Epithelial cell of esophagus (primary cell): ENCODE results near the gene SLC31A2.

ENCODE experiments used
- DNase-seq: peaks from one replicate; pipeline ENCODE4 v3.0.0; 2010; ENCODE audit warnings: low read depth
- H3K4me3 ChIP-seq: 2 replicates; pipeline ENCODE4 v1.5.1; 2011; ENCODE audit warnings: mild to moderate bottlenecking, low read length, control low read depth
- TF ChIP-seq, protein P1 (sequence below): IDR thresholded peaks from 2 replicates; pipeline ENCODE4 v1.5.1; 2011; ENCODE audit warnings: low read depth, mild to moderate bottlenecking, low read length, control low read depth, inconsistent platforms; ENCODE audit not compliant: insufficient read depth; ENCODE audit errors: missing control alignments

Gene SLC31A2

DNA sequence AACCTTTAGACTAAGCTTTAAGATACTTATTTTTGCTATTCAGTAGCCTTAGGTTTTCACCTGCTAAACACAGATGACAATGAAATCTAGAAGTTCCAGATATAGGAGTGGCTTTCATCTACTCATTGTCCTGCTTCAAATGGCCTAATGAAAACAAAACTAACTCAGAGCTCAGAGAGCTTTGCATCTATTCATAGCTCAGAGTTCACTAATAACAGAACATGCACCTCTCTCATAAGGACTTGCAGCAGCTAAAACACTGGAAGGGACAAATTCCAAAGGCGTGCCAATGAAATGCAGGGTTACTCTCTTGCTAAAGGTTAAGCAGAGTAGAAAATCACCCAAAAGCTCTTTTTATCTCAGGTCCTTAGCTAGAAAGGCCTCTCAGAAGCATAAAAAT, 29.0 kb downstream of the SLC31A2 start:
- no peak for DNase-seq
- H3K4me3 ChIP-seq, result no peak overlapping the region
- TF ChIP-seq, protein P1, sequence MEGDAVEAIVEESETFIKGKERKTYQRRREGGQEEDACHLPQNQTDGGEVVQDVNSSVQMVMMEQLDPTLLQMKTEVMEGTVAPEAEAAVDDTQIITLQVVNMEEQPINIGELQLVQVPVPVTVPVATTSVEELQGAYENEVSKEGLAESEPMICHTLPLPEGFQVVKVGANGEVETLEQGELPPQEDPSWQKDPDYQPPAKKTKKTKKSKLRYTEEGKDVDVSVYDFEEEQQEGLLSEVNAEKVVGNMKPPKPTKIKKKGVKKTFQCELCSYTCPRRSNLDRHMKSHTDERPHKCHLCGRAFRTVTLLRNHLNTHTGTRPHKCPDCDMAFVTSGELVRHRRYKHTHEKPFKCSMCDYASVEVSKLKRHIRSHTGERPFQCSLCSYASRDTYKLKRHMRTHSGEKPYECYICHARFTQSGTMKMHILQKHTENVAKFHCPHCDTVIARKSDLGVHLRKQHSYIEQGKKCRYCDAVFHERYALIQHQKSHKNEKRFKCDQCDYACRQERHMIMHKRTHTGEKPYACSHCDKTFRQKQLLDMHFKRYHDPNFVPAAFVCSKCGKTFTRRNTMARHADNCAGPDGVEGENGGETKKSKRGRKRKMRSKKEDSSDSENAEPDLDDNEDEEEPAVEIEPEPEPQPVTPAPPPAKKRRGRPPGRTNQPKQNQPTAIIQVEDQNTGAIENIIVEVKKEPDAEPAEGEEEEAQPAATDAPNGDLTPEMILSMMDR, result no peak

DNA sequence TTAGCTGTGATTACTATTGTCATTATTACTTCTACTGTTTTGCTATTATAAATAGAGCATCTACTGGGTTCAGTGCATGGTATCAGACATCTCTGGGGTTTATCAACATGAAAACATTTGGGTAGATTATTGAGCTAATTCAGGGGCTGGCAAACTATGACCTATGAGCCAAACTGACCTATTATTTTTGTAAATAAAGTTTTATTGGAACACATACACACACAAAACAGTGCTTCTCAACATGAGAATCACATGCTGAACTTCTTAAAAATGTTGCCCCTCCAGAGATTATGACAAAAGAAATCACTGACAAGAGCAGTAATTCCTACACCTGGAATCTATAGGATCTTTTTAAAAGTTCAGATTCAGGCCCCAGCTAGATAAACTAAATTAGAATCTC, 30.4 kb downstream of the SLC31A2 start:
- TF ChIP-seq, protein P1, result no peak
- no peak overlapping the region for H3K4me3 ChIP-seq
- DNase-seq, result no peak

DNA sequence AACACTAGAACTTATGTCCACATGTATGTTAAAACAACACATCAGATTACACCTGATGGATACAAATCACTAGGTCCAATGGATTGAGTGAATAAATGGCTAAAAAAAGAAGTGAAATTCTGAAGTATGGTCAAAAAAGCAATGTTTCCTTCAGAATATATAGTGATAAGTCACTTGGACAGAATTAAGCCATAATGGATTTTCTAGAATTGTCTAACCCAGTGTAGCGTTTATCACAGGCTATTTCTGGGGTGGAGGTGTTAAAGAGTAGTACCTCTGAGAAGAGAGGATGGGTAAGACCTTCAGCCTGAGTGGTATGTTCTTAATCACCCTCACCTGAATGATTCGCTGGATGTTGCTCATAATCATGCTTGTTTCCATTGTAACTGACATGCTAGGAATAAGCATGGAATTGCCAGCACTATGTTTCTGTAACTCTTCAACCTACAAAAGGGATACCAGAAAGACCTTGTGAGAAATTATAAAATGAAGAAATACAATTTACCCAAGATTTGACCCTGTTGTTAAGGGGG, 33.2 kb downstream of the SLC31A2 start:
- no peak overlapping the region for H3K4me3 ChIP-seq
- TF ChIP-seq, protein P1, result no peak
- DNase-seq, result peak; percentile 55

DNA sequence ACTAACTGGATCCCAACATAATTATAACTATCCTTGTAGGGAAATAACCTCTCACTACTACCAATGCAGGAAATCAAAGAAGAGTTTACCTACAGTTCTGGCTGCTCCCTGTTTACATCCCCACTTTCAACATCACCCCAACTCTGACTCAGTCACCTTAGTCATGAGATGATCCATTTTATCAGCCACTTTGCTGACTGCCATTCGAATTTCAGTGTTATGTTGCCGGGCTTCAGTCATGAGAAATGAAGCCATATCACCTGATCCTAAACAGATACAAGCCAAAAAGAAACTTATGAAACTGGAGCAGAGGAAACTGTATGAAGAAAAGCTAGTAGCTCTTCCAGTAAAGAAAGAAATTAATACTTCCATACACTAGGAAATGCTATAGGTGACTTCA, 33.7 kb downstream of the SLC31A2 start:
- TF ChIP-seq, protein P1, result no peak
- DNase-seq, result peak; percentile 94

DNA sequence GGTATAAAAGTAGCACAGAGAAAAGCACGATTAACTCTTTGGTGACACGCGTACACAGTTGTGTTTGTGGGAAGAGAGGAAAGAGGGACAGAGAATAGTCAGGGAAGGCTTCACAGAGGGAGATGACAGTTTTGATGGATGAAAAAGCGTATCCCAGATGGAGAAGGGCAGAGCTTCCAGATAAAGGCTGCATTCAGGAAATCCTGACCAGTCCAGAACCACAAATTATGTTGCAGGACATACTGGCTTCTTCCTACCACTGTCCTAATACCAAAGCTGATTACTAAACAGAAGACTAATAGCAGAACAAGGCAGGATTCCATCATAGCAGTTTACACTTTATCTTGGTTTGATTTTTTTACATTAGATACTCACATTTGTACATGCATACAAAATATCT, 34.5 kb downstream of the SLC31A2 start:
- no peak for DNase-seq
- TF ChIP-seq, protein P1, result no peak
- H3K4me3 ChIP-seq, result no peak overlapping the region

More for the DNA sequence above, 33.7 kb downstream of the SLC31A2 start:
- no peak overlapping the region for H3K4me3 ChIP-seq

DNA sequence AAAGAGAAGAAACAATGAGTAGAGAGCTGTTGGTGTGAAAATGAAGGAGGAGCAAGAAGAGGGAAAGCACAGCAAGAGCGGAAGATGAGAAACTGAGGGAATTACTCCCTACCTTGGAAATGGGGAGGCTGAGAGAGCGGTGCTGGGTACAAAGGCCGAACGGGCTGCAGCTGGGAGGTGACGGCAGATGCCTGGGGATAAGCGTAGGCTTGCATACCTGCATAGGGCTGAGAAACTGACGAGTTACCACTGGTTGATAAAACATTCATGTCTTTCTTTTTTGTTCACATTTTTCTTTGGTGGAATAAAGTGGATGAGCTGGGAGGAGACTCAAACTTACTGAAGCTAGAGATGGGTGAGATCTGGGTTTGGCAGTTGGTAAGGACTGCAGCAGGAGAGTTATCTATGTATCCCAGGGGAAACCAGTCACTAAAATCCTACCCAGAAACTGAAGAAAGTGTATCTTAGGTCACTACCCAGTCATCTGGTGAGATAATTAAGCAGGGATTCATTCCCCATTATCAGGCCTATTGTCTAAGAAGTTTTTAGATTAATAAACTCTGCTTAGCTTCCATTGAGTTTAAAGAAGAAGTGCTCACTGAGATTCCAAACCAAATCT, 35.4 kb downstream of the SLC31A2 start:
- TF ChIP-seq, protein P1, result no peak
- DNase-seq, result peak; percentile 8
- no peak overlapping the region for H3K4me3 ChIP-seq
